Astrocyte of the spinal cord (primary cell): ENCODE data around the gene ATL1.

Experiments
- DNase-seq: peaks from one replicate; pipeline ENCODE4 v3.0.0; 2011; ENCODE audit warnings: low read depth, low spot score
- H3K4me3 ChIP-seq: 2 replicates; pipeline ENCODE4 v1.5.1; 2011; ENCODE audit warnings: low read depth, mild to moderate bottlenecking, low read length, moderate library complexity
- in situ Hi-C: cut with HindIII; loops from 2 replicates; pipeline ENCODE4 v1.10.0; 2017; ENCODE audit warnings: low sequenced_read_pairs
- TF ChIP-seq, protein P1 (sequence below): IDR thresholded peaks from 2 replicates; pipeline ENCODE4 v1.5.1; 2012; ENCODE audit warnings: low read depth, mild to moderate bottlenecking, low read length, inconsistent platforms

Gene ATL1

DNA sequence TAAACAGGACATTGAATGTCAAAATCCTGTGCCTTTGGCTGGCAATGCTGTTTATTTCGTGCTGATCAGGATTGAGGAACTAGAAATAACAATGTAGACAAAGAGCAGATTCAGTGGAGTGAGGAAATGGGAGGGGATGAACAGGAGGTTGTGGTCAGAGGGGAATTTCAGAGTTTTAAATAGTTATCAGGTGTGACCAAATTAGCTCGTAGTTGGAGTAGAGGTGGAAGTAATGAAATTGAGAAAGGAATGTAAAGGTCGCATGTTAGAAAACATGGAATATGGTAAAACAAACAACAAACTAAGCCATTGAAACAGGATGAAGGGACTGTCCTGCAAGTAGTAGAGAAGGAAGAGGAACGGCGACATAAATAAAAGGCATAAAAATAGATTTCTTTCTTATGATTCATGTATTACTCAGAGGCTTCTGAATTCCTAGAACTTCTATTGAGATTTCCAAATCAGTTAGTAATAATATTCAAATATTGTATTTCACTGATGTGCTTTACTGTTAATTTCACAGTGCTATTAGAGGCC is 117.7 kb downstream of the ATL1 start:
- TF ChIP-seq, protein P1, sequence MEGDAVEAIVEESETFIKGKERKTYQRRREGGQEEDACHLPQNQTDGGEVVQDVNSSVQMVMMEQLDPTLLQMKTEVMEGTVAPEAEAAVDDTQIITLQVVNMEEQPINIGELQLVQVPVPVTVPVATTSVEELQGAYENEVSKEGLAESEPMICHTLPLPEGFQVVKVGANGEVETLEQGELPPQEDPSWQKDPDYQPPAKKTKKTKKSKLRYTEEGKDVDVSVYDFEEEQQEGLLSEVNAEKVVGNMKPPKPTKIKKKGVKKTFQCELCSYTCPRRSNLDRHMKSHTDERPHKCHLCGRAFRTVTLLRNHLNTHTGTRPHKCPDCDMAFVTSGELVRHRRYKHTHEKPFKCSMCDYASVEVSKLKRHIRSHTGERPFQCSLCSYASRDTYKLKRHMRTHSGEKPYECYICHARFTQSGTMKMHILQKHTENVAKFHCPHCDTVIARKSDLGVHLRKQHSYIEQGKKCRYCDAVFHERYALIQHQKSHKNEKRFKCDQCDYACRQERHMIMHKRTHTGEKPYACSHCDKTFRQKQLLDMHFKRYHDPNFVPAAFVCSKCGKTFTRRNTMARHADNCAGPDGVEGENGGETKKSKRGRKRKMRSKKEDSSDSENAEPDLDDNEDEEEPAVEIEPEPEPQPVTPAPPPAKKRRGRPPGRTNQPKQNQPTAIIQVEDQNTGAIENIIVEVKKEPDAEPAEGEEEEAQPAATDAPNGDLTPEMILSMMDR: no peak
- peak; percentile 64 for DNase-seq
- in situ Hi-C loops: no loop called here
- no peak overlapping the region for H3K4me3 ChIP-seq

DNA sequence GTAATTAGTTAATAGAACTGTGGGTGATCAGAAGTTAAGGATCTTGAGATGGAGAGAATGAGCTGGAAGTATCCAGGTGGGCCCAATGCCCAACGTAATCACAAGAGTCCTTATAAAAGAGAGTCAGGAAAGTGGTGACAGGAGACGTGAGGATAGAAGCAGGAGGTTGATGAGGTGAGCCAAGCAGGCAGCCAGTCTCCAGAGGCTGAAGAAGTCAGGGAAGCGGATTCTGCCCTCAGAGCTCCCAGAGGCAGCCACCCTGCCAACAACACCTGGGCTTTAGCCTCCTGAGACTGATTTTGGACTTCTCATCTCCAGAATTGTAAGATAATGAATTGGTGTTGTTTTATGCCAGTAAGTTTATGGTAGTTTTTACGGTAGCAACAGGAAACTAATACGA is 118.2 kb downstream of the ATL1 start:
- no peak overlapping the region for H3K4me3 ChIP-seq
- TF ChIP-seq, protein P1: no peak
- in situ Hi-C loops: no loop called here
- no peak for DNase-seq

DNA sequence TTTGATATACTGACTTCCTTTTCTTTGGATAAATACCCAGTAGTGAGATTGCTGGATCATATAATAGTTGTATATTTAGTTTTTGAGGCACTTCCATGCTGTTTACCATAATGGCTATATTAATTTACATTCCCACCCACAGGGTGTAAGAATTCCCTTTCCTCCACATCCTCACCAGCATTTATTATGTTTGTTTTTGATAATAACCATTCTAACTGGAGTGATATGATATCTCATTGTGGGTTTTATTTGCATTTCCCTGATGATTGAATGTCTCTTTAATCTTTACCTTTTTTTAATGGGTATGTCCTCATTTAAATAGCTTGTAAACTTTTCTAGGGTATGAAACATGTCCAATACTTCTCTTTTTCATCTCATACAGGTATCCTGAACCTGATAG is 119.7 kb downstream of the ATL1 start:
- TF ChIP-seq, protein P1: no peak
- in situ Hi-C loops: no loop called here
- H3K4me3 ChIP-seq: no peak overlapping the region
- DNase-seq: no peak
